Measurements from ENCODE around the gene AP1M1.
A peak's percentile ranks its signal among the peaks of the same experiment; 100 is the strongest.

The AP1M1 gene

GRCh38 chr19:16166417-16166816 is 31.3 kb upstream of the AP1M1 start:
- Histone ChIP-seq H3K4me3 (ENCODE audit: low read length) (no peak overlapping the region), H4K20me1 (ENCODE audit: insufficient read depth, low read length) (no peaks in the 10 kb centered on the region), H3K4me1 (ENCODE audit: low read length) (peaks cover 28% of the 10 kb centered on the region), H3K27me3 (ENCODE audit: low read depth, low read length) (no peaks in the 10 kb centered on the region), H3K4me2 (ENCODE audit: low read length) (no peak overlapping the region), H3K79me2 (ENCODE audit: low read length) (no peaks in the 10 kb centered on the region), H3K36me3 (replicated peaks; ENCODE audit: low read depth, low read length) (peaks cover 5% of the 10 kb centered on the region), H3K9me3 (ENCODE audit: insufficient read depth, low read length) (no peaks in the 10 kb centered on the region), H2AFZ (ENCODE audit: low read depth, low read length) (no peak overlapping the region), H3K9ac (ENCODE audit: low read length) (no peak overlapping the region), H3K27ac (ENCODE audit: low read length) (no peak overlapping the region)
- no peak for TF ChIP-seq EZH2phosphoT487 (IDR thresholded peaks at IDR 0.05; ENCODE audit: low read depth)
- TF ChIP-seq, protein P1, sequence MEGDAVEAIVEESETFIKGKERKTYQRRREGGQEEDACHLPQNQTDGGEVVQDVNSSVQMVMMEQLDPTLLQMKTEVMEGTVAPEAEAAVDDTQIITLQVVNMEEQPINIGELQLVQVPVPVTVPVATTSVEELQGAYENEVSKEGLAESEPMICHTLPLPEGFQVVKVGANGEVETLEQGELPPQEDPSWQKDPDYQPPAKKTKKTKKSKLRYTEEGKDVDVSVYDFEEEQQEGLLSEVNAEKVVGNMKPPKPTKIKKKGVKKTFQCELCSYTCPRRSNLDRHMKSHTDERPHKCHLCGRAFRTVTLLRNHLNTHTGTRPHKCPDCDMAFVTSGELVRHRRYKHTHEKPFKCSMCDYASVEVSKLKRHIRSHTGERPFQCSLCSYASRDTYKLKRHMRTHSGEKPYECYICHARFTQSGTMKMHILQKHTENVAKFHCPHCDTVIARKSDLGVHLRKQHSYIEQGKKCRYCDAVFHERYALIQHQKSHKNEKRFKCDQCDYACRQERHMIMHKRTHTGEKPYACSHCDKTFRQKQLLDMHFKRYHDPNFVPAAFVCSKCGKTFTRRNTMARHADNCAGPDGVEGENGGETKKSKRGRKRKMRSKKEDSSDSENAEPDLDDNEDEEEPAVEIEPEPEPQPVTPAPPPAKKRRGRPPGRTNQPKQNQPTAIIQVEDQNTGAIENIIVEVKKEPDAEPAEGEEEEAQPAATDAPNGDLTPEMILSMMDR (IDR thresholded peaks at IDR 0.05; ENCODE audit: low read depth, low read length) = no peak

GRCh38 chr19:16167055-16167454 is 30.7 kb upstream of the AP1M1 start:
- Histone ChIP-seq H3K4me1 (ENCODE audit: low read length) (peaks cover 34% of the 10 kb centered on the region), H3K27me3 (ENCODE audit: low read depth, low read length) (no peaks in the 10 kb centered on the region), H3K9me3 (ENCODE audit: insufficient read depth, low read length) (no peaks in the 10 kb centered on the region), H3K36me3 (replicated peaks; ENCODE audit: low read depth, low read length) (peaks cover 5% of the 10 kb centered on the region), H3K27ac (ENCODE audit: low read length) (peak overlapping the region; percentile 38; the same call in 1 of the 2 replicates), H3K9ac (ENCODE audit: low read length) (peak overlapping the region; percentile 2; the same call in 1 of the 2 replicates), H3K4me2 (ENCODE audit: low read length) (peak overlapping the region; percentile 29), H3K79me2 (ENCODE audit: low read length) (no peaks in the 10 kb centered on the region), H2AFZ (ENCODE audit: low read depth, low read length) (no peak overlapping the region; the same call in 1 of the 2 replicates), H3K4me3 (ENCODE audit: low read length) (no peak overlapping the region), H4K20me1 (ENCODE audit: insufficient read depth, low read length) (no peaks in the 10 kb centered on the region)
- TF ChIP-seq, protein P1 (IDR thresholded peaks at IDR 0.05; ENCODE audit: low read depth, low read length) = no peak
- TF ChIP-seq EZH2phosphoT487 (IDR thresholded peaks at IDR 0.05; ENCODE audit: low read depth) = no peak

DNA sequence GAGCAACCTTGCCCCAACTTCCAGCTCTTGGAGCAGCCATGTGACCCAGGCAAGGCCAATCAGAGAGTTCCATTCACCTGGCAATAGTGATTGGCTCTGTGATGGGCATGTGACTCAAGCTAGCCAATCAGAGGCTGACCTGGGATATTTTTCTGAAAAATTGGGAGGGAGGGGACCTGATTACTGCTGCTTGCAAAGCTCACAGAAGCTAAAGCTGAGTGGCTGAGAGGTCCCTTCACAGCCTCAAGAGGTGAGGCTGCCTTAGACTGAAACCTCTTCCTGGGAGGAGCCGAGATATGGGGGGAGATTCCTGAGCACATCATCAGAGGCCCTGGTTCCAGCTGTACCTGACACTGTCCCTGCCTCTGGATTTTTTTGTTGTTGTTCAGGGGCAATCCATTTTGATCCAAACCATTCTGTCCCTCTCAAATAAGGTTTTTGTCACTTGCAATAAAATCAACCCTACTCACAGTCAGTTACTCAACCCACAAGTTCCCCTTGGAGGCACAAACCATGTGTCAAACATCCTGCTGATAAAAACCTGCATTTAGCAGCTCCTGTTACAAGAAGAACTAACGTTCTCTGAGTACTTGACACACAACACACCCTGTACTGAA is 29.1 kb upstream of the AP1M1 start:
- no peak for TF ChIP-seq EZH2phosphoT487 (IDR thresholded peaks at IDR 0.05; ENCODE audit: low read depth)
- TF ChIP-seq, protein P1 (IDR thresholded peaks at IDR 0.05; ENCODE audit: low read depth, low read length) = no peak
- Histone ChIP-seq H3K79me2 (ENCODE audit: low read length) (no peaks in the 10 kb centered on the region), H2AFZ (ENCODE audit: low read depth, low read length) (no peak overlapping the region), H3K9ac (ENCODE audit: low read length) (no peak overlapping the region), H3K27ac (ENCODE audit: low read length) (peak overlapping the region; percentile 25; the same call in 1 of the 2 replicates), H3K36me3 (replicated peaks; ENCODE audit: low read depth, low read length) (peaks cover 5% of the 10 kb centered on the region), H3K4me3 (ENCODE audit: low read length) (no peak overlapping the region), H3K4me2 (ENCODE audit: low read length) (peak overlapping the region; percentile 3; the same call in 1 of the 2 replicates), H3K27me3 (ENCODE audit: low read depth, low read length) (no peaks in the 10 kb centered on the region), H3K4me1 (ENCODE audit: low read length) (peaks cover 40% of the 10 kb centered on the region), H4K20me1 (ENCODE audit: insufficient read depth, low read length) (no peaks in the 10 kb centered on the region), H3K9me3 (ENCODE audit: insufficient read depth, low read length) (no peaks in the 10 kb centered on the region)

DNA sequence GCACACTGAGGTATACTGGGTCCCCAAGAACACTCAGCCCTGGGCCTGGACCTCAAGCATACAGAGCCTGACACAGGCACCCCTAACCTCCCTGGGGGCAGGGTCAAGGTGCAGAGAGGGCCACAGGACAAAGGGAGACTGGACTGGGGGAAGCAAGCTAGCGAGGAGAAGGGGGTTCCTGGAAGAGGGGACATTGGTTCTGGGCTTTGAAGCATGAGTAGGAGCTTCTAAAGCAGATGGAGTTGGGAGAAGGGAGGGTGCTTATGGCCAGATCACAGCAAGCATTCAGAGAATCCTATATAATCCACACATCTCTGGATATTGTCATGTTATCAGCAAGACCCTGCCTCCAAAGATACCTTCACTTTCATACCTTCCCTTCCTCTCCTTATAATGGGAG is 27.6 kb upstream of the AP1M1 start:
- Histone ChIP-seq H3K27me3 (ENCODE audit: low read depth, low read length) (no peaks in the 10 kb centered on the region), H3K36me3 (replicated peaks; ENCODE audit: low read depth, low read length) (peaks cover 5% of the 10 kb centered on the region), H4K20me1 (ENCODE audit: insufficient read depth, low read length) (no peaks in the 10 kb centered on the region), H3K4me3 (ENCODE audit: low read length) (no peak overlapping the region), H3K79me2 (ENCODE audit: low read length) (no peaks in the 10 kb centered on the region), H3K4me2 (ENCODE audit: low read length) (no peak overlapping the region), H2AFZ (ENCODE audit: low read depth, low read length) (no peak overlapping the region), H3K27ac (ENCODE audit: low read length) (no peak overlapping the region), H3K4me1 (ENCODE audit: low read length) (peaks cover 41% of the 10 kb centered on the region), H3K9ac (ENCODE audit: low read length) (no peak overlapping the region), H3K9me3 (ENCODE audit: insufficient read depth, low read length) (no peaks in the 10 kb centered on the region)
- TF ChIP-seq, protein P1 (IDR thresholded peaks at IDR 0.05; ENCODE audit: low read depth, low read length) = no peak
- TF ChIP-seq EZH2phosphoT487 (IDR thresholded peaks at IDR 0.05; ENCODE audit: low read depth) = no peak

Data from OCI-LY3 (cell line).